Regular cardiac myocyte (primary cell): ENCODE measurements around the gene ATP8A1. TPM values are rescaled to one million over a fixed set of nuclear protein-coding genes. Genes with fewer than 3 reads are reported as not detected.

Source experiments
- total RNA-seq: library from RNA; depleted of rRNA; stranded (reverse); fragments of >200 nt; gene quantifications from 2 replicates; pipeline ENCODE4 v1.2.3, GENCODE V29; 2014

ATP8A1 gene
- 0.19 and 1.1 TPM in 2 replicates for total RNA-seq

GRCh38 chr4:42656944-42657792, at the start of gene ATP8A1:
ATP8A1 (minus strand) TSS chr4:42657105; CDS start chr4:42656873, 232 bp downstream.

GRCh38 chr4:42396752-42397634, 259.9 kb downstream of the ATP8A1 start, which contains the start of gene SHISA3:
SHISA3 (plus strand) TSS chr4:42397488; CDS start chr4:42398057, 569 bp downstream.

Other genes with a start within 250 kb of the ATP8A1 start
- not detected in 2 replicates for gene GRXCR1, start 235.6 kb upstream of the ATP8A1 start, total RNA-seq